HL-60 (cell line): Measurements from ENCODE around the gene RAB12.

Experiments
- POLR2AphosphoS5 ChIP-seq: IDR thresholded peaks from 2 replicates; pipeline ENCODE4 v1.6.1; 2012; ENCODE audit warnings: low read depth
- TF ChIP-seq, protein P1 (sequence below): IDR thresholded peaks from one replicate; pipeline ENCODE4 v1.5.1; 2011; ENCODE audit warnings: low read length, control low read depth, inconsistent platforms; ENCODE audit not compliant: insufficient read depth
- TF ChIP-seq, protein P2 (sequence below): IDR thresholded peaks from 2 replicates; pipeline ENCODE4 v1.6.1; 2012; ENCODE audit warnings: low read depth; ENCODE audit not compliant: insufficient replicate concordance

DNA sequence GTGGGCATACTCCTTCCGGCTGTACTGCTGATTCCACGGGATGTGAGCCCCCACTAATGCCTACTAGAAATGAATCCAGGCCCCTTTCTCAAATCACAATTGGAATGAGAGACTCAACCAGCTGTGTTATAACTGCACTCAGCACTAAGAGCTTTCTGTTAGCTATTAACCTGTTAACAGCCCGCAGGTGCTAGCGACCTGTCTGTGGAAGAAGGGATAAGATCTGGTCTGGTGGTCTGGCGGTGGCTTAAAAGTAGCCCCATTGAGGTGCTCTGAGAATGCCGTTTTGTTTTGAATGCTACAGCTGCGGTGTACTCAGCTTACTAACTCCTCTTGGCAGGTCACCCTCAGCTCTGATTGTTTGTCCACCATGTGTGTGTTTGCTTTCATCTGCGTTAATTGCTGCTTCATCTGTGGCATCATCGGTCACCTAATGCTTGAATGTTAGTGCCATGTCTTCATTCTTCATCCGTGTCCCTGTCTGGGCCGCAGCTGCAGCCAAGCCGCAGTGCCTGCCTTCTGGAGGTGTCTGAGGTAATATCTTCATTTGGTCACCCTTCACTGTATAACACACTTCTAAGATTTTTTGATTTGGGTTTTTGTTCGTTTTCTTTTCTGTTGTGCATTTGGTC is 16.3 kb downstream of the RAB12 start:
- TF ChIP-seq, protein P1, sequence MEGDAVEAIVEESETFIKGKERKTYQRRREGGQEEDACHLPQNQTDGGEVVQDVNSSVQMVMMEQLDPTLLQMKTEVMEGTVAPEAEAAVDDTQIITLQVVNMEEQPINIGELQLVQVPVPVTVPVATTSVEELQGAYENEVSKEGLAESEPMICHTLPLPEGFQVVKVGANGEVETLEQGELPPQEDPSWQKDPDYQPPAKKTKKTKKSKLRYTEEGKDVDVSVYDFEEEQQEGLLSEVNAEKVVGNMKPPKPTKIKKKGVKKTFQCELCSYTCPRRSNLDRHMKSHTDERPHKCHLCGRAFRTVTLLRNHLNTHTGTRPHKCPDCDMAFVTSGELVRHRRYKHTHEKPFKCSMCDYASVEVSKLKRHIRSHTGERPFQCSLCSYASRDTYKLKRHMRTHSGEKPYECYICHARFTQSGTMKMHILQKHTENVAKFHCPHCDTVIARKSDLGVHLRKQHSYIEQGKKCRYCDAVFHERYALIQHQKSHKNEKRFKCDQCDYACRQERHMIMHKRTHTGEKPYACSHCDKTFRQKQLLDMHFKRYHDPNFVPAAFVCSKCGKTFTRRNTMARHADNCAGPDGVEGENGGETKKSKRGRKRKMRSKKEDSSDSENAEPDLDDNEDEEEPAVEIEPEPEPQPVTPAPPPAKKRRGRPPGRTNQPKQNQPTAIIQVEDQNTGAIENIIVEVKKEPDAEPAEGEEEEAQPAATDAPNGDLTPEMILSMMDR, result no peak
- TF ChIP-seq POLR2AphosphoS5, result no peak
- TF ChIP-seq, protein P2, sequence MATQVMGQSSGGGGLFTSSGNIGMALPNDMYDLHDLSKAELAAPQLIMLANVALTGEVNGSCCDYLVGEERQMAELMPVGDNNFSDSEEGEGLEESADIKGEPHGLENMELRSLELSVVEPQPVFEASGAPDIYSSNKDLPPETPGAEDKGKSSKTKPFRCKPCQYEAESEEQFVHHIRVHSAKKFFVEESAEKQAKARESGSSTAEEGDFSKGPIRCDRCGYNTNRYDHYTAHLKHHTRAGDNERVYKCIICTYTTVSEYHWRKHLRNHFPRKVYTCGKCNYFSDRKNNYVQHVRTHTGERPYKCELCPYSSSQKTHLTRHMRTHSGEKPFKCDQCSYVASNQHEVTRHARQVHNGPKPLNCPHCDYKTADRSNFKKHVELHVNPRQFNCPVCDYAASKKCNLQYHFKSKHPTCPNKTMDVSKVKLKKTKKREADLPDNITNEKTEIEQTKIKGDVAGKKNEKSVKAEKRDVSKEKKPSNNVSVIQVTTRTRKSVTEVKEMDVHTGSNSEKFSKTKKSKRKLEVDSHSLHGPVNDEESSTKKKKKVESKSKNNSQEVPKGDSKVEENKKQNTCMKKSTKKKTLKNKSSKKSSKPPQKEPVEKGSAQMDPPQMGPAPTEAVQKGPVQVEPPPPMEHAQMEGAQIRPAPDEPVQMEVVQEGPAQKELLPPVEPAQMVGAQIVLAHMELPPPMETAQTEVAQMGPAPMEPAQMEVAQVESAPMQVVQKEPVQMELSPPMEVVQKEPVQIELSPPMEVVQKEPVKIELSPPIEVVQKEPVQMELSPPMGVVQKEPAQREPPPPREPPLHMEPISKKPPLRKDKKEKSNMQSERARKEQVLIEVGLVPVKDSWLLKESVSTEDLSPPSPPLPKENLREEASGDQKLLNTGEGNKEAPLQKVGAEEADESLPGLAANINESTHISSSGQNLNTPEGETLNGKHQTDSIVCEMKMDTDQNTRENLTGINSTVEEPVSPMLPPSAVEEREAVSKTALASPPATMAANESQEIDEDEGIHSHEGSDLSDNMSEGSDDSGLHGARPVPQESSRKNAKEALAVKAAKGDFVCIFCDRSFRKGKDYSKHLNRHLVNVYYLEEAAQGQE, result no peak
